ENCODE results near the gene NUAK1. TPM values are rescaled to one million over a fixed set of nuclear protein-coding genes. Genes with fewer than 3 reads are reported as not detected.

The NUAK1 gene
- total and polyA plus RNA-seq, 7 donors = 7.0 to 102 (median 21.8) TPM

GRCh38 chr12:106049546-106049945 lies 89.2 kb downstream of the NUAK1 start:
- H3K27ac ChIP-seq = no peak overlapping the region
- TF ChIP-seq CTCF (IDR thresholded peaks at IDR 0.05) = no peak
- WGBS, 3 donors = 85 to 88% (median 86%) methylated on average over 5 of the region's 5 CpGs
- H3K27me3 ChIP-seq (ENCODE audit: insufficient read depth in 3 of 3, low read length in 2 of 3) = no peaks in the 10 kb centered on the region
- H3K4me1 ChIP-seq = no peaks in the 10 kb centered on the region
- intact Hi-C loops (cut with DNase I) = no loop called here
- no peaks in the 10 kb centered on the region for H3K36me3 ChIP-seq (ENCODE audit: insufficient read depth in 1 of 2, low read depth in 1 of 2)
- H3K4me3 ChIP-seq = no peak overlapping the region
- H3K9me3 ChIP-seq = no peaks in the 10 kb centered on the region
- no peak for ATAC-seq
- no peak for DNase-seq

- TF ChIP-seq CTCF (IDR thresholded peaks at IDR 0.05) = no peak
- no peak for ATAC-seq
- 86 to 95% (median 89%) methylated on average over 9 of the region's 9 CpGs for WGBS, 3 donors
These were observed 89.6 kb downstream of the NUAK1 start for GRCh38 chr12:106049105-106049504.

GRCh38 chr12:106048676-106049075 lies 90.1 kb downstream of the NUAK1 start:
- Histone ChIP-seq H3K9me3 (no peaks in the 10 kb centered on the region), H3K36me3 (ENCODE audit: insufficient read depth in 1 of 2, low read depth in 1 of 2) (no peaks in the 10 kb centered on the region), H3K4me3 (no peak overlapping the region), H3K4me1 (no peaks in the 10 kb centered on the region), H3K27ac (no peak overlapping the region), H3K27me3 (ENCODE audit: insufficient read depth in 3 of 3, low read length in 2 of 3) (no peaks in the 10 kb centered on the region)
- TF ChIP-seq CTCF (IDR thresholded peaks at IDR 0.05) = no peak
- ATAC-seq = no peak
- 74 to 79% (median 78%) methylated on average over 6 of the region's 6 CpGs for WGBS, 3 donors
- DNase-seq = no peak
- intact Hi-C loops (cut with DNase I) = no loop called here

More at GRCh38 chr12:106049105-106049504, 89.6 kb downstream of the NUAK1 start:
- intact Hi-C loops (cut with DNase I) = no loop called here
- H3K36me3 ChIP-seq (ENCODE audit: insufficient read depth in 1 of 2, low read depth in 1 of 2) = no peaks in the 10 kb centered on the region
- H3K4me1 ChIP-seq = no peaks in the 10 kb centered on the region
- no peak overlapping the region for H3K27ac ChIP-seq
- H3K27me3 ChIP-seq (ENCODE audit: insufficient read depth in 3 of 3, low read length in 2 of 3) = no peaks in the 10 kb centered on the region
- no peaks in the 10 kb centered on the region for H3K9me3 ChIP-seq
- no peak for DNase-seq
- no peak overlapping the region for H3K4me3 ChIP-seq

GRCh38 chr12:106048016-106048415 lies 90.7 kb downstream of the NUAK1 start:
- intact Hi-C loops (cut with DNase I) = no loop called here
- H3K4me3 ChIP-seq = no peak overlapping the region
- H3K36me3 ChIP-seq (ENCODE audit: insufficient read depth in 1 of 2, low read depth in 1 of 2) = no peaks in the 10 kb centered on the region
- ATAC-seq (no peak), DNase-seq (no peak)
- H3K27ac ChIP-seq = no peak overlapping the region
- H3K27me3 ChIP-seq (ENCODE audit: insufficient read depth in 3 of 3, low read length in 2 of 3) = no peaks in the 10 kb centered on the region
- H3K9me3 ChIP-seq = no peaks in the 10 kb centered on the region
- 89 to 100% (median 100%) methylated on average over 1 of the region's 1 CpG for WGBS, 3 donors
- no peaks in the 10 kb centered on the region for H3K4me1 ChIP-seq
- no peak for TF ChIP-seq CTCF (IDR thresholded peaks at IDR 0.05)

- 91 to 93% (median 93%) methylated on average over 2 of the region's 2 CpGs for WGBS, 3 donors
These were observed 91.8 kb downstream of the NUAK1 start for GRCh38 chr12:106046947-106047346.

More at GRCh38 chr12:106046947-106047346, 91.8 kb downstream of the NUAK1 start:
- H3K36me3 ChIP-seq (ENCODE audit: insufficient read depth in 1 of 2, low read depth in 1 of 2) = no peaks in the 10 kb centered on the region
- ATAC-seq = no peak
- H3K27me3 ChIP-seq (ENCODE audit: insufficient read depth in 3 of 3, low read length in 2 of 3) = no peaks in the 10 kb centered on the region
- no peak overlapping the region for H3K4me3 ChIP-seq
- no peak overlapping the region for H3K27ac ChIP-seq
- H3K9me3 ChIP-seq = no peaks in the 10 kb centered on the region
- no peak for DNase-seq
- intact Hi-C loops (cut with DNase I) = no loop called here
- no peak for TF ChIP-seq CTCF (IDR thresholded peaks at IDR 0.05)
- H3K4me1 ChIP-seq = no peaks in the 10 kb centered on the region
